GM15510 (cell line): ENCODE measurements around the gene ZNF408.

ENCODE experiments used
- POLR2A ChIP-seq: IDR thresholded peaks from 3 replicates; pipeline ENCODE4 v1.6.1; 2011; ENCODE audit warnings: borderline replicate concordance; ENCODE audit not compliant: insufficient read length; ENCODE audit errors: extremely low read depth

ZNF408 gene

DNA sequence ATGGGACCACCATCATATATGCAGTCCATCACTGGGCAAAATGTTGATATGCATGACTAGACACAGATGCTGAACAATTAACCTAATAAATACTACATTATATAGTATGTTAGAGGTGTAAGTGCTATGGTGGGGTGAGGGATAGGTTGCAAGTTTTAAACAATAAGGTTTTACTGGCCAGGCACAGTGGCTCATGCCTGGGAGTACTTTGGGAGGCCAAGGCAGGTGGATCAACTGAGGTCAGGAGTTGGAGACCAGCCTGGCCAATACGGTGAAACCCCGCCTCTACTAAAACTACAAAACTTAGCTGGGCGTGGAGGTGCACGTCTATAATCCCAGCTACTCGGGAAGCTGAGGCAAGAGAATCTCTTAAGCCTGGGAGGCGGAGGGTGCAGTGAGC lies 46.3 kb downstream of the ZNF408 start:
- no peak for TF ChIP-seq POLR2A
